HepG2 (cell line): ENCODE data around the gene BCAR3. TPM values are rescaled to one million over a fixed set of nuclear protein-coding genes. Genes with fewer than 3 reads are reported as not detected.

Experiments used
- ARID2 ChIP-seq: sonication (generic); formaldehyde crosslinking; IDR thresholded peaks from 2 replicates; pipeline ENCODE4 v1.8.1; 2022; ENCODE audit warnings: mild to moderate bottlenecking, missing genetic modification reagents, borderline replicate concordance
- DDIT3 ChIP-seq: sonication (generic); formaldehyde crosslinking; IDR thresholded peaks from 2 replicates; pipeline ENCODE4 v1.4.0; 2020; ENCODE audit warnings: mild to moderate bottlenecking, missing genetic modification reagents
- DZIP1 ChIP-seq: sonication (generic); formaldehyde crosslinking; IDR thresholded peaks from 2 replicates; pipeline ENCODE4 v1.5.0; 2020; ENCODE audit warnings: mild to moderate bottlenecking, missing genetic modification reagents
- FOXK1 ChIP-seq: sonication (generic); formaldehyde crosslinking; IDR thresholded peaks from 2 replicates; pipeline ENCODE4 v1.4.0; 2020; ENCODE audit warnings: low read depth, missing genetic modification reagents, borderline replicate concordance
- HES4 ChIP-seq: sonication (generic); formaldehyde crosslinking; IDR thresholded peaks from 2 replicates; pipeline ENCODE4 v1.9.0; 2021; ENCODE audit warnings: mild to moderate bottlenecking, missing genetic modification reagents, borderline replicate concordance
- HIVEP1 ChIP-seq: sonication (generic); formaldehyde crosslinking; IDR thresholded peaks from 2 replicates; pipeline ENCODE4 v1.4.0; 2020; ENCODE audit warnings: mild to moderate bottlenecking, missing genetic modification reagents
- HMGXB3 ChIP-seq: sonication (generic); formaldehyde crosslinking; IDR thresholded peaks from 2 replicates; pipeline ENCODE4 v1.4.0; 2020; ENCODE audit warnings: missing genetic modification reagents, borderline replicate concordance
- HOMEZ ChIP-seq: IDR thresholded peaks from 2 replicates; pipeline ENCODE4 v1.6.1; 2016; ENCODE audit warnings: low read depth
- JUND ChIP-seq: sonication (generic); formaldehyde crosslinking; IDR thresholded peaks from 2 replicates; pipeline ENCODE4 v1.8.0; 2022; ENCODE audit warnings: mild to moderate bottlenecking, missing genetic modification reagents
- MXD1 ChIP-seq: sonication (generic); formaldehyde crosslinking; IDR thresholded peaks from 2 replicates; pipeline ENCODE4 v1.4.0; 2020; ENCODE audit warnings: mild to moderate bottlenecking, missing genetic modification reagents
- NFIB ChIP-seq: sonication (generic); formaldehyde crosslinking; IDR thresholded peaks from 2 replicates; pipeline ENCODE4 v1.9.0; 2021; ENCODE audit warnings: missing genetic modification reagents, mild to moderate bottlenecking, borderline replicate concordance
- PLRG1 ChIP-seq: fragments of 450-650 bp; conservative IDR thresholded peaks from 2 replicates; pipeline ENCODE4 v1.6.1; 2016
- RFX1 ChIP-seq: fragments of 450-650 bp; IDR thresholded peaks from 2 replicates; pipeline ENCODE4 v1.6.1; 2017
- SP140L ChIP-seq: sonication (generic); formaldehyde crosslinking; IDR thresholded peaks from 2 replicates; pipeline ENCODE4 v1.4.0; 2020; ENCODE audit warnings: missing genetic modification reagents, borderline replicate concordance
- ZBTB7B ChIP-seq: sonication (generic); formaldehyde crosslinking; IDR thresholded peaks from 2 replicates; pipeline ENCODE4 v1.4.0; 2020; ENCODE audit warnings: missing genetic modification reagents
- ZBTB8A ChIP-seq: sonication (generic); formaldehyde crosslinking; IDR thresholded peaks from 2 replicates; pipeline ENCODE4 v1.4.0; 2020; ENCODE audit warnings: mild to moderate bottlenecking, low read depth, missing genetic modification reagents, borderline replicate concordance
- ZMAT3 ChIP-seq: sonication (generic); formaldehyde crosslinking; conservative IDR thresholded peaks from 2 replicates; pipeline ENCODE4 v1.7.0; 2021; ENCODE audit warnings: missing genetic modification reagents
- ZNF17 ChIP-seq: sonication (generic); formaldehyde crosslinking; IDR thresholded peaks from 2 replicates; pipeline ENCODE4 v1.5.0; 2020; ENCODE audit warnings: mild to moderate bottlenecking, missing genetic modification reagents
- ZNF33B ChIP-seq: sonication (generic); formaldehyde crosslinking; IDR thresholded peaks from 2 replicates; pipeline ENCODE4 v1.5.1; 2020; ENCODE audit warnings: mild to moderate bottlenecking, missing genetic modification reagents
- ZNF709 ChIP-seq: sonication (generic); formaldehyde crosslinking; IDR thresholded peaks from 2 replicates; pipeline ENCODE4 v1.5.0; 2020; ENCODE audit warnings: mild to moderate bottlenecking, missing genetic modification reagents
- ZNF737 ChIP-seq: sonication (generic); formaldehyde crosslinking; IDR thresholded peaks from 2 replicates; pipeline ENCODE4 v1.5.0; 2020; ENCODE audit warnings: missing genetic modification reagents, mild to moderate bottlenecking, borderline replicate concordance
- polyA plus RNA-seq, 8 experiments: library from polyadenylated mRNA; depleted of rRNA in 3 of 8; stranded (reverse) in 7 of 8; unstranded in 1 of 8; fragments of >200 nt; fragmentation: Illumina TruSeq in 4 of 8; extraction: Trizol in 4 of 8; gene quantifications; 2 replicates each; pipeline versions ENCODE4 v1.2.1 to v1.2.3, GENCODE V29; 2011 to 2016; ENCODE audit warnings: low read depth in 4 of 8, missing spikeins in 1 of 8, mixed read lengths in 1 of 8; ENCODE audit not compliant: insufficient read depth in 1 of 8
- total RNA-seq, 5 experiments: library from RNA; depleted of rRNA; stranded (reverse); fragments of >200 nt; fragmentation: Illumina TruSeq; extraction: Trizol; gene quantifications; 2 replicates each; pipeline ENCODE4 v1.2.3, GENCODE V29; 2016; ENCODE audit warnings: low read depth in 1 of 5

The BCAR3 gene
- total and polyA plus RNA-seq, 2 of the 13 experiments (the other 11 are each of a cell fraction or from before 2014, with no cell fraction given): 3.6 to 4.8 TPM

GRCh38 chr1:93615582-93616150 lies 66.0 kb downstream of the BCAR3 start (continued):
- TF ChIP-seq HMGXB3 (CRISPR knock-in tag): no peak
- TF ChIP-seq DZIP1 (CRISPR knock-in tag): no peak
- no peak for TF ChIP-seq ZBTB8A (CRISPR knock-in tag)
- no peak for TF ChIP-seq PLRG1
- no peak for TF ChIP-seq ZNF17
- TF ChIP-seq ZMAT3 (CRISPR knock-in tag): peak; percentile 82; the same call in 1 of the 2 replicates
- TF ChIP-seq ZNF709 (CRISPR knock-in tag): no peak
- no peak for TF ChIP-seq HIVEP1 (CRISPR knock-in tag)
- no peak for TF ChIP-seq DDIT3
- TF ChIP-seq ZBTB7B (CRISPR knock-in tag): no peak
- TF ChIP-seq ZNF33B (CRISPR knock-in tag): no peak
- TF ChIP-seq MXD1 (CRISPR knock-in tag): no peak
- no peak for TF ChIP-seq NFIB (CRISPR knock-in tag)
- TF ChIP-seq HES4 (CRISPR knock-in tag): no peak
- TF ChIP-seq JUND (CRISPR knock-in tag): peak; percentile 88
- TF ChIP-seq SP140L (CRISPR knock-in tag): no peak
- TF ChIP-seq FOXK1 (CRISPR knock-in tag): no peak
- peak; percentile 41; the same call in 1 of the 2 replicates for TF ChIP-seq HOMEZ (CRISPR knock-in tag)
- no peak for TF ChIP-seq RFX1
- 0 out of 2 replicates have a peak, but pooled peaks have one; percentile 54 for TF ChIP-seq ZNF737 (CRISPR knock-in tag)
- no peak for TF ChIP-seq ARID2 (CRISPR knock-in tag)
